Measurements from ENCODE around the gene NAT16.

DNA sequence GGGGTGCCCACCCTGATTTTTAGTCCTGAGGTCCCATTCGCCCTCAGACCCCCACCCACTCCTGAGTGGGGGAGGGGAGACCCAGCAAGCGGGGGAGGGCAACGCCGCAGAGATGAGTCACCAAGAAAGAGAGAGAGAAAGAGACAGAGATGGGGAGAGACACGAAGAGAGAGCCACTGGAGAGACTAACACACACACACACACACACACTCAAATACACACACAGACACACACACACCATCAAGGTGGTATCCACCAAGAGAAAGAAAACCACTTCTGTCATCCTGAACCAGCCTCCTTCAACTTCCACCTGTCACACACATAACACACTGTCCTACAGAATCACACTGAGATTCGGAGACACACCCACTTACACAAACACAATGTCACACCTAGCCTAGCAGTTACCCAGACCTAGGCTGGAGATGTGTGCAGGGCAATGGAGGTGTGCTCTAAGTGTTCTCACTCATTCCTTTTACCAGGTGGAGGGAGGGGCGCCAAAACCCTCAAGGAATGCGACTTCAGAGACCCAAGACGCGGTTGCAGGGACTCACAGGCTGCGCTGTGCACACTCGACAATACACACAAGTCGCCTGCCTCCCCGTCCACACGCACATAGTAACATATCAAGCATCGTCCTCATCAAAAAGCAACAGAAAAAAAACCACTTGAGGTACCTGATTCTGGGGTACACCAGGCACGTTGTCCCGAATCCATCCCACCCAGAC is 10.8 kb downstream of the NAT16 start:
- TF ChIP-seq, protein P1, sequence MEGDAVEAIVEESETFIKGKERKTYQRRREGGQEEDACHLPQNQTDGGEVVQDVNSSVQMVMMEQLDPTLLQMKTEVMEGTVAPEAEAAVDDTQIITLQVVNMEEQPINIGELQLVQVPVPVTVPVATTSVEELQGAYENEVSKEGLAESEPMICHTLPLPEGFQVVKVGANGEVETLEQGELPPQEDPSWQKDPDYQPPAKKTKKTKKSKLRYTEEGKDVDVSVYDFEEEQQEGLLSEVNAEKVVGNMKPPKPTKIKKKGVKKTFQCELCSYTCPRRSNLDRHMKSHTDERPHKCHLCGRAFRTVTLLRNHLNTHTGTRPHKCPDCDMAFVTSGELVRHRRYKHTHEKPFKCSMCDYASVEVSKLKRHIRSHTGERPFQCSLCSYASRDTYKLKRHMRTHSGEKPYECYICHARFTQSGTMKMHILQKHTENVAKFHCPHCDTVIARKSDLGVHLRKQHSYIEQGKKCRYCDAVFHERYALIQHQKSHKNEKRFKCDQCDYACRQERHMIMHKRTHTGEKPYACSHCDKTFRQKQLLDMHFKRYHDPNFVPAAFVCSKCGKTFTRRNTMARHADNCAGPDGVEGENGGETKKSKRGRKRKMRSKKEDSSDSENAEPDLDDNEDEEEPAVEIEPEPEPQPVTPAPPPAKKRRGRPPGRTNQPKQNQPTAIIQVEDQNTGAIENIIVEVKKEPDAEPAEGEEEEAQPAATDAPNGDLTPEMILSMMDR (conservative IDR thresholded peaks at IDR 0.05; ENCODE audit: low read depth in 2 of 2): no peak
- no peak for TF ChIP-seq EZH2phosphoT487 (IDR thresholded peaks at IDR 0.05; ENCODE audit: unreplicated experiment)
- no peak for TF ChIP-seq POLR2AphosphoS5 (IDR thresholded peaks at IDR 0.05; ENCODE audit: low read depth)
- TF ChIP-seq JUNB (IDR thresholded peaks at IDR 0.05; ENCODE audit: unreplicated experiment): no peak
- no peak for TF ChIP-seq EZH2 (IDR thresholded peaks at IDR 0.05; ENCODE audit: low read depth, unreplicated experiment)
- TF ChIP-seq, protein P2, sequence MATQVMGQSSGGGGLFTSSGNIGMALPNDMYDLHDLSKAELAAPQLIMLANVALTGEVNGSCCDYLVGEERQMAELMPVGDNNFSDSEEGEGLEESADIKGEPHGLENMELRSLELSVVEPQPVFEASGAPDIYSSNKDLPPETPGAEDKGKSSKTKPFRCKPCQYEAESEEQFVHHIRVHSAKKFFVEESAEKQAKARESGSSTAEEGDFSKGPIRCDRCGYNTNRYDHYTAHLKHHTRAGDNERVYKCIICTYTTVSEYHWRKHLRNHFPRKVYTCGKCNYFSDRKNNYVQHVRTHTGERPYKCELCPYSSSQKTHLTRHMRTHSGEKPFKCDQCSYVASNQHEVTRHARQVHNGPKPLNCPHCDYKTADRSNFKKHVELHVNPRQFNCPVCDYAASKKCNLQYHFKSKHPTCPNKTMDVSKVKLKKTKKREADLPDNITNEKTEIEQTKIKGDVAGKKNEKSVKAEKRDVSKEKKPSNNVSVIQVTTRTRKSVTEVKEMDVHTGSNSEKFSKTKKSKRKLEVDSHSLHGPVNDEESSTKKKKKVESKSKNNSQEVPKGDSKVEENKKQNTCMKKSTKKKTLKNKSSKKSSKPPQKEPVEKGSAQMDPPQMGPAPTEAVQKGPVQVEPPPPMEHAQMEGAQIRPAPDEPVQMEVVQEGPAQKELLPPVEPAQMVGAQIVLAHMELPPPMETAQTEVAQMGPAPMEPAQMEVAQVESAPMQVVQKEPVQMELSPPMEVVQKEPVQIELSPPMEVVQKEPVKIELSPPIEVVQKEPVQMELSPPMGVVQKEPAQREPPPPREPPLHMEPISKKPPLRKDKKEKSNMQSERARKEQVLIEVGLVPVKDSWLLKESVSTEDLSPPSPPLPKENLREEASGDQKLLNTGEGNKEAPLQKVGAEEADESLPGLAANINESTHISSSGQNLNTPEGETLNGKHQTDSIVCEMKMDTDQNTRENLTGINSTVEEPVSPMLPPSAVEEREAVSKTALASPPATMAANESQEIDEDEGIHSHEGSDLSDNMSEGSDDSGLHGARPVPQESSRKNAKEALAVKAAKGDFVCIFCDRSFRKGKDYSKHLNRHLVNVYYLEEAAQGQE (IDR thresholded peaks at IDR 0.05; ENCODE audit: unreplicated experiment): no peak
- TF ChIP-seq CREB1 (CRISPR knock-in tag; IDR thresholded peaks at IDR 0.05; ENCODE audit: low read depth): no peak
- TF ChIP-seq, protein P3, sequence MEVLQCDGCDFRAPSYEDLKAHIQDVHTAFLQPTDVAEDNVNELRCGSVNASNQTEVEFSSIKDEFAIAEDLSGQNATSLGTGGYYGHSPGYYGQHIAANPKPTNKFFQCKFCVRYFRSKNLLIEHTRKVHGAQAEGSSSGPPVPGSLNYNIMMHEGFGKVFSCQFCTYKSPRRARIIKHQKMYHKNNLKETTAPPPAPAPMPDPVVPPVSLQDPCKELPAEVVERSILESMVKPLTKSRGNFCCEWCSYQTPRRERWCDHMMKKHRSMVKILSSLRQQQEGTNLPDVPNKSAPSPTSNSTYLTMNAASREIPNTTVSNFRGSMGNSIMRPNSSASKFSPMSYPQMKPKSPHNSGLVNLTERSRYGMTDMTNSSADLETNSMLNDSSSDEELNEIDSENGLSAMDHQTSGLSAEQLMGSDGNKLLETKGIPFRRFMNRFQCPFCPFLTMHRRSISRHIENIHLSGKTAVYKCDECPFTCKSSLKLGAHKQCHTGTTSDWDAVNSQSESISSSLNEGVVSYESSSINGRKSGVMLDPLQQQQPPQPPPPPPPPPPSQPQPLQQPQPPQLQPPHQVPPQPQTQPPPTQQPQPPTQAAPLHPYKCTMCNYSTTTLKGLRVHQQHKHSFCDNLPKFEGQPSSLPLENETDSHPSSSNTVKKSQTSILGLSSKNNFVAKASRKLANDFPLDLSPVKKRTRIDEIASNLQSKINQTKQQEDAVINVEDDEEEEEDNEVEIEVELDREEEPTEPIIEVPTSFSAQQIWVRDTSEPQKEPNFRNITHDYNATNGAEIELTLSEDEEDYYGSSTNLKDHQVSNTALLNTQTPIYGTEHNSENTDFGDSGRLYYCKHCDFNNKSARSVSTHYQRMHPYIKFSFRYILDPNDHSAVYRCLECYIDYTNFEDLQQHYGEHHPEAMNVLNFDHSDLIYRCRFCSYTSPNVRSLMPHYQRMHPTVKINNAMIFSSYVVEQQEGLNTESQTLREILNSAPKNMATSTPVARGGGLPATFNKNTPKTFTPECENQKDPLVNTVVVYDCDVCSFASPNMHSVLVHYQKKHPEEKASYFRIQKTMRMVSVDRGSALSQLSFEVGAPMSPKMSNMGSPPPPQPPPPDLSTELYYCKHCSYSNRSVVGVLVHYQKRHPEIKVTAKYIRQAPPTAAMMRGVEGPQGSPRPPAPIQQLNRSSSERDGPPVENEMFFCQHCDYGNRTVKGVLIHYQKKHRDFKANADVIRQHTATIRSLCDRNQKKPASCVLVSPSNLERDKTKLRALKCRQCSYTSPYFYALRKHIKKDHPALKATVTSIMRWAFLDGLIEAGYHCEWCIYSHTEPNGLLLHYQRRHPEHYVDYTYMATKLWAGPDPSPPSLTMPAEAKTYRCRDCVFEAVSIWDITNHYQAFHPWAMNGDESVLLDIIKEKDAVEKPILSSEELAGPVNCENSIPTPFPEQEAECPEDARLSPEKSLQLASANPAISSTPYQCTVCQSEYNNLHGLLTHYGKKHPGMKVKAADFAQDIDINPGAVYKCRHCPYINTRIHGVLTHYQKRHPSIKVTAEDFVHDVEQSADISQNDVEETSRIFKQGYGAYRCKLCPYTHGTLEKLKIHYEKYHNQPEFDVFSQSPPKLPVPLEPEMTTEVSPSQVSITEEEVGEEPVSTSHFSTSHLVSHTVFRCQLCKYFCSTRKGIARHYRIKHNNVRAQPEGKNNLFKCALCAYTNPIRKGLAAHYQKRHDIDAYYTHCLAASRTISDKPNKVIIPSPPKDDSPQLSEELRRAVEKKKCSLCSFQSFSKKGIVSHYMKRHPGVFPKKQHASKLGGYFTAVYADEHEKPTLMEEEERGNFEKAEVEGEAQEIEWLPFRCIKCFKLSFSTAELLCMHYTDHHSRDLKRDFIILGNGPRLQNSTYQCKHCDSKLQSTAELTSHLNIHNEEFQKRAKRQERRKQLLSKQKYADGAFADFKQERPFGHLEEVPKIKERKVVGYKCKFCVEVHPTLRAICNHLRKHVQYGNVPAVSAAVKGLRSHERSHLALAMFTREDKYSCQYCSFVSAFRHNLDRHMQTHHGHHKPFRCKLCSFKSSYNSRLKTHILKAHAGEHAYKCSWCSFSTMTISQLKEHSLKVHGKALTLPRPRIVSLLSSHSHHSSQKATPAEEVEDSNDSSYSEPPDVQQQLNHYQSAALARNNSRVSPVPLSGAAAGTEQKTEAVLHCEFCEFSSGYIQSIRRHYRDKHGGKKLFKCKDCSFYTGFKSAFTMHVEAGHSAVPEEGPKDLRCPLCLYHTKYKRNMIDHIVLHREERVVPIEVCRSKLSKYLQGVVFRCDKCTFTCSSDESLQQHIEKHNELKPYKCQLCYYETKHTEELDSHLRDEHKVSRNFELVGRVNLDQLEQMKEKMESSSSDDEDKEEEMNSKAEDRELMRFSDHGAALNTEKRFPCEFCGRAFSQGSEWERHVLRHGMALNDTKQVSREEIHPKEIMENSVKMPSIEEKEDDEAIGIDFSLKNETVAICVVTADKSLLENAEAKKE (CRISPR knock-in tag; IDR thresholded peaks at IDR 0.05): no peak
- TF ChIP-seq NANOG (IDR thresholded peaks at IDR 0.05; ENCODE audit: borderline replicate concordance): no peak
